ENCODE data around the gene NLRP4. TPM values are rescaled to one million over a fixed set of nuclear protein-coding genes. Genes with fewer than 3 reads are reported as not detected.

NLRP4 gene
- total and polyA plus RNA-seq, 2 of the 4 experiments (the other 2 are of a cell fraction): not detected

- Histone ChIP-seq H2AFZ (replicated peaks; ENCODE audit: low read length, poor library complexity) (no peak overlapping the region), H4K20me1 (ENCODE audit: insufficient read depth, low read length) (no peaks in the 10 kb centered on the region), H2BK120ac (ENCODE audit: low read depth, low read length) (no peak overlapping the region), H2BK20ac (ENCODE audit: low read depth, low read length) (no peak overlapping the region), H3K4me3 (ENCODE audit: insufficient read depth, low read depth, low read length) (no peak overlapping the region), H3K56ac (ENCODE audit: extremely low read depth, insufficient read depth, low read length) (no peak overlapping the region), H3K9ac (ENCODE audit: low read depth, low read length) (no peak overlapping the region), H3K23ac (ENCODE audit: low read depth, low read length) (no peak overlapping the region), H3K18ac (ENCODE audit: low read depth, low read length) (no peak overlapping the region), H3K14ac (replicated peaks; ENCODE audit: low read depth, low read length) (no peak overlapping the region), H2BK15ac (ENCODE audit: low read depth, low read length) (no peak overlapping the region), H2BK5ac (ENCODE audit: low read depth, low read length, poor library complexity, severe bottlenecking) (no peak overlapping the region), H4K5ac (ENCODE audit: low read depth, low read length) (no peak overlapping the region), H2AK5ac (ENCODE audit: low read depth, low read length) (no peak overlapping the region), H3K27ac (ENCODE audit: insufficient read depth, low read length) (no peak overlapping the region), H3K4me1 (ENCODE audit: control insufficient read depth, insufficient read depth, low read length) (no peaks in the 10 kb centered on the region), H3K9me3 (ENCODE audit: control insufficient read depth, insufficient read depth, low read length) (peaks cover 26% of the 10 kb centered on the region), H4K8ac (ENCODE audit: low read depth in 2 of 2, low read length in 2 of 2) (no peak overlapping the region), H4K91ac (ENCODE audit: insufficient read depth, low read depth, low read length) (no peak overlapping the region), H3K9me1 (ENCODE audit: insufficient read depth, low read length) (no peaks in the 10 kb centered on the region), H3K79me1 (ENCODE audit: low read depth in 1 of 2, low read length in 2 of 2) (no peaks in the 10 kb centered on the region), H3K4ac (ENCODE audit: low read depth, low read length) (no peak overlapping the region), H3K27me3 (ENCODE audit: control insufficient read depth, insufficient read depth, low read length) (no peaks in the 10 kb centered on the region), H3K4me2 (ENCODE audit: low read depth, low read length) (no peak overlapping the region), H2AK9ac (replicated peaks; ENCODE audit: low read depth, low read length, poor library complexity) (no peak overlapping the region), H3K36me3 (ENCODE audit: control insufficient read depth, insufficient read depth, low read length) (no peaks in the 10 kb centered on the region)
- in situ Hi-C loops (cut with MboI; ENCODE audit: low sequenced_read_pairs): no loop called here
- POLR2A ChIA-PET (ENCODE audit: unreplicated experiment): no interaction called here
- CTCF ChIA-PET: no interaction called here
- ATAC-seq (ENCODE audit: low read depth) (no peak), DNase-seq (no peak)
- 58% methylated on average over 2 of the region's 4 CpGs; no CpG with 5 or more reads in 1 of the 2 experiments for WGBS, 2 experiments (ENCODE audit: extremely low coverage in 2 of 2, insufficient read length in 1 of 2)
- dilution Hi-C loops (cut with HindIII; ENCODE audit: low sequenced_read_pairs, unreplicated experiment): no loop called here
- intact Hi-C loops (cut with micrococcal nuclease): no loop called here
- TF ChIP-seq NFE2L2 (IDR thresholded peaks at IDR 0.05; ENCODE audit: low read depth, low read length) (no peak), USF2 (IDR thresholded peaks at IDR 0.05; ENCODE audit: low read depth, low read length) (no peak), CEBPB (IDR thresholded peaks at IDR 0.05; ENCODE audit: low read depth, low read length) (no peak), SMC3 (IDR thresholded peaks at IDR 0.05; ENCODE audit: low read depth, low read length) (no peak), RCOR1 (IDR thresholded peaks at IDR 0.05; ENCODE audit: insufficient replicate concordance, low read length) (no peak), FOS (IDR thresholded peaks at IDR 0.05; ENCODE audit: low read depth, low read length) (no peak), CHD1 (IDR thresholded peaks at IDR 0.05; ENCODE audit: low read depth, low read length) (no peak), MXI1 (IDR thresholded peaks at IDR 0.05; ENCODE audit: borderline replicate concordance, low read depth, low read length) (no peak), MAFK (IDR thresholded peaks at IDR 0.05; ENCODE audit: low read depth, low read length) (no peak), RAD21 (IDR thresholded peaks at IDR 0.05; ENCODE audit: low read length) (no peak)
- BruUV-seq (replicated peaks): no TSS peak
Observed at GRCh38 chr19:55882626-55883025, 46.3 kb downstream of the NLRP4 start.
